Adrenal gland (tissue), 12 donors: ENCODE results near the gene GNAO1. TPM values are rescaled to one million over a fixed set of nuclear protein-coding genes. Genes with fewer than 3 reads are reported as not detected.

Experiments used
- DNase-seq, 7 donors: peaks; one replicate each; pipeline ENCODE4 v3.0.0-alpha.2; 2019 to 2020
- H3K27ac ChIP-seq, 5 donors: fragments of 200-600 bp; sonication (generic) in 4 of 5; 1 replicate in 3 of 5; 2 replicates in 2 of 5; pipeline versions ENCODE4 v1.5.1 to v1.8.0; 2016 to 2020; ENCODE audit warnings: mild to moderate bottlenecking in 1 of 5
- H3K27me3 ChIP-seq: fragments of 200-600 bp; 2 replicates; pipeline ENCODE4 v1.8.0; 2021
- H3K36me3 ChIP-seq, 2 donors: fragments of 200-600 bp; replicated peaks in 1 of 2; 1 replicate in 1 of 2; 2 replicates in 1 of 2; pipeline versions ENCODE4 v1.5.1 to v1.8.0; 2018 to 2022
- H3K4me1 ChIP-seq, 2 donors: fragments of 200-600 bp; replicated peaks in 1 of 2; 1 replicate in 1 of 2; 2 replicates in 1 of 2; pipeline versions ENCODE4 v1.5.1 to v1.8.0; 2018 to 2021
- H3K4me3 ChIP-seq, 4 donors: fragments of 200-600 bp; sonication (generic) in 3 of 4; one replicate each; pipeline ENCODE4 v1.5.1; 2016 to 2018
- H3K9me3 ChIP-seq, 3 donors: fragments of 200-600 bp; sonication (generic) in 1 of 3; replicated peaks in 1 of 3; 1 replicate in 2 of 3; 2 replicates in 1 of 3; pipeline versions ENCODE4 v1.5.1 to v1.8.0; 2016 to 2021
- CTCF ChIP-seq, 6 experiments: fragments of 450-650 bp in 4 of 6; fragments of 200-600 bp in 2 of 6; sonication (generic) in 1 of 6; IDR thresholded peaks; 1 replicate in 5 of 6; 2 replicates in 1 of 6; pipeline versions ENCODE4 v1.5.1 to v1.8.0; 2016 to 2021; ENCODE audit warnings: antibody characterized with exemption in 6 of 6, mild to moderate bottlenecking in 2 of 6, moderate library complexity in 1 of 6
- POLR2A ChIP-seq, 2 donors: fragments of 450-650 bp; IDR thresholded peaks; one replicate each; pipeline ENCODE4 v1.6.1; 2017; ENCODE audit warnings: antibody characterized with exemption in 2 of 2, mild to moderate bottlenecking in 2 of 2, moderate library complexity in 1 of 2
- WGBS, 4 donors: extraction: QIAGEN DNeasy Blood & Tissue Kit in 2 of 4; methylation state at CpG; one replicate each; pipeline versions ENCODE4 v1.1.5 to v1.1.7; 2013 to 2017; 5-methylcytosine and 5-hydroxymethylcytosine counted together
- intact Hi-C, 2 donors: fragments of 100-400 bp; cut with DNase I; formaldehyde crosslinking; loops; one replicate each; pipeline versions ENCODE4 v1.14.1 to v1.15.0; 2022 to 2023
- polyA plus RNA-seq, 3 donors: library from polyadenylated mRNA; stranded (reverse); fragments of 200-250 nt in 2 of 3; fragments of 350-450 nt in 1 of 3; fragmentation: Illumina TruSeq in 1 of 3; extraction: RNeasy Lipid Tissue Mini Kit (QIAGEN cat#74804) in 1 of 3; gene quantifications; one replicate each; pipeline ENCODE4 v1.2.3, GENCODE V29; 2013 to 2014
- total RNA-seq, 9 donors: library from RNA; depleted of rRNA in 4 of 9; stranded (reverse); fragments of >200 nt in 4 of 9; fragments of 120-200 nt in 1 of 9; fragmentation: NEBNext Ultra II Directional in 1 of 9; extraction: Animal tissue kit (Norgen Biotek cat#: 25700) in 1 of 9; gene quantifications; one replicate each; pipeline versions ENCODE4 v1.1.0 to v1.2.4, GENCODE V29; 2013 to 2023
- donor health status: healthy with polysubstance abuse.
- donor health status: Bipolar disorder and iron deficiency.
- donor health status: DM: yes; HTN: yes; CAD: no.
- donor health status: DM: no; HTN: no; CAD: no.
- donor health status: DM: no; HTN: no; CAD: no.
- donor health status: DM: yes; HTN: yes; CAD: no.

Gene GNAO1
- total and polyA plus RNA-seq, 12 donors = 1.8 to 36.6 (median 5.9) TPM

GRCh38 chr16:56289862-56290261, 98.6 kb downstream of the GNAO1 start:
- Histone ChIP-seq H3K27ac (no peak overlapping the region), H3K9me3 (no peaks in the 10 kb centered on the region), H3K4me3 (no peak overlapping the region), H3K36me3 (no peaks in the 10 kb centered on the region), H3K27me3 (no peaks in the 10 kb centered on the region), H3K4me1 (no peaks in the 10 kb centered on the region)
- DNase-seq = no peak
- TF ChIP-seq POLR2A (IDR thresholded peaks at IDR 0.05) = no peak
- TF ChIP-seq CTCF (IDR thresholded peaks at IDR 0.05) = no peak
- intact Hi-C loops = no loop called here
- WGBS, 4 donors = 67 to 87% (median 78%) methylated on average over 4 of the region's 4 CpGs

- WGBS, 4 donors = 93 to 100% (median 96%) methylated on average over 5 of the region's 5 CpGs
- intact Hi-C loops = no loop called here
- Histone ChIP-seq H3K4me1 (no peaks in the 10 kb centered on the region), H3K9me3 (no peaks in the 10 kb centered on the region), H3K27ac (no peak overlapping the region), H3K36me3 (no peaks in the 10 kb centered on the region), H3K4me3 (no peak overlapping the region), H3K27me3 (no peaks in the 10 kb centered on the region)
- DNase-seq = no peak
- TF ChIP-seq CTCF (IDR thresholded peaks at IDR 0.05) (no peak), POLR2A (IDR thresholded peaks at IDR 0.05) (no peak)
Measured at GRCh38 chr16:56294014-56294413, 102.7 kb downstream of the GNAO1 start.

GRCh38 chr16:56294579-56294978, 103.3 kb downstream of the GNAO1 start:
- intact Hi-C loops = no loop called here

GRCh38 chr16:56295059-56295665, 103.9 kb downstream of the GNAO1 start:
- Histone ChIP-seq H3K4me1 (no peaks in the 10 kb centered on the region), H3K9me3 (no peaks in the 10 kb centered on the region), H3K27me3 (no peaks in the 10 kb centered on the region), H3K27ac (no peak overlapping the region), H3K4me3 (no peak overlapping the region), H3K36me3 (no peaks in the 10 kb centered on the region)
- TF ChIP-seq CTCF (IDR thresholded peaks at IDR 0.05) = no peak
- no peak for TF ChIP-seq POLR2A (IDR thresholded peaks at IDR 0.05)
- WGBS, 4 donors = 75 to 87% (median 82%) methylated on average over 8 of the region's 8 CpGs
- intact Hi-C loops = no loop called here
- no peak for DNase-seq

More at GRCh38 chr16:56294579-56294978, 103.3 kb downstream of the GNAO1 start:
- no peaks in the 10 kb centered on the region for H3K36me3 ChIP-seq
- no peak overlapping the region for H3K27ac ChIP-seq
- TF ChIP-seq POLR2A (IDR thresholded peaks at IDR 0.05) (no peak), CTCF (IDR thresholded peaks at IDR 0.05) (no peak)
- H3K9me3 ChIP-seq = no peaks in the 10 kb centered on the region
- no peaks in the 10 kb centered on the region for H3K4me1 ChIP-seq
- 36 to 54% (median 47%) methylated on average over 2 of the region's 2 CpGs for WGBS, 4 donors
- no peak overlapping the region for H3K4me3 ChIP-seq
- H3K27me3 ChIP-seq = no peaks in the 10 kb centered on the region
- no peak for DNase-seq
